Right renal cortex interstitium (tissue), 3 donors: ENCODE data around the gene TRAPPC2L. TPM values are rescaled to one million over a fixed set of nuclear protein-coding genes. Genes with fewer than 3 reads are reported as not detected.

Source experiments
- DNase-seq, 3 donors: peaks; one replicate each; pipeline ENCODE4 v3.0.0-alpha.2; 2013; ENCODE audit warnings: low read depth in 3 of 3, low spot score in 2 of 3
- polyA plus RNA-seq, 3 donors: library from polyadenylated mRNA; unstranded; fragments of 120-200 nt; gene quantifications; one replicate each; pipeline ENCODE4 v1.2.1, GENCODE V29; 2013; ENCODE audit not compliant: insufficient read length in 3 of 3

The TRAPPC2L gene
- polyA plus RNA-seq, 3 donors, result 82.1 to 103 (median 89.1) TPM

DNA sequence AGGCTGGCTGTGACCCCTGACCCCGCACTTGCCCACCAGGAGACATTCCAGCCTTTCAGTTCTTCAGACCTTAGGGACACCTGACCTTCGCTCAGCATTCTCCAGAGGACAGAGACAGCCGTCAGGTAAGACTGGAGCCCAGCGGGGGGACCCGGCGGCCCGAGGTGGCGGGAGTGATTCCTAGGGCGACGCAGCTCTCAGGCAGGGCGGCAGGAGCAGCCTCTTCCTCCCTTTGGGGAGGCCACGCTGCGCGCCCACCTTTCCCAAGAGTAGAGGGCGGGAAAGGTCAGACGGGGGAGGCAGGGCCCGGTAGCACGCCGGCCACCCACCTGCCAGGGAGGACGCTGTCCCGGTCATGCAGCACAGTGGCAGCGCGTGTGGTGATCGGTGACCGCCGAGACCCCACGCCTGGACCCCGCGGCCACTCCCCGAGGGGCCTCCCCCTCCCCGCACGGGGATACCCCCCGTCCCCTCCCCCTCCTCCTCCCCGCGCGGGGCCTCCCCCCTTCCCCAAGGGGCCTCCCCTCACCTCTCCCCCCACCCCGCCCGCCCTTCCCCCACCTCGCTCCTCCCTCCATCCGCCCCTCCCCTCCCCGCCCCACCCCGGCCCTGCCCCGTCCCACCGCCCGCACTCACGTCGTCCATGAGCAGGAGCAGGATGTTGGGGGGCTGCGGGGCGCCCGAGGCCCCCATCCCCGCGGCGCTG is 652 bp upstream of the TRAPPC2L start:
- DNase-seq, result no peak

DNA sequence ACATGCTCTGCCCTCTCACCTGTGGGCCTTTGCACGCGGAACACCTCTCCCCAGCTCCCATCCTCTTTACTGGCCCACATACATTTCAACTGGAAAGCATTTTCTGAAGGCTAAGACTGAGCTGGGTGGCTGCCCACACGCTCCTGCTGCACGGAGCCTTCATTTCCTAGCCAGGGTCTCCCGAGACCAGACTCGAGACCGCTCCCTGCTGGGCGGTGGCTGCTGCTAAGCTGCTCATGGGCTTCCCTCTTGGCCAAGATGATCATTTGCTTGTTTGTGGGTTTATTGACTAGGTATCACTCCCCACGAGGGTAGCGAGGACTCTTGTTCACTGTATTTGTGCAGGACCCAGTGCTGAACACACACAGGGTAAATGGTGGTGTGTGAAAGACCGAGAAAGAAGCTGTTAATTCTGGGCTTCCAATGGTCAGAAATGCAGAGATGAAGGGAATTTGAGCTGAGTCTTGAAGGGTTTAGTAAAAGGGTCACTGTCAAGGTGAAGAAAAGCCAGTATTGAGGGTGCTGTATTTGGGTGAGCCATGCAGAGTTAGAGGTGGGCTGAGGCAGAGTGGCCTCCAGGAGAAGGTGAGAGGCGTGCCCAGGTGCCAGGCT is 907 bp downstream of the TRAPPC2L start:
- DNase-seq, result peak; percentile 29 to 47 (median 35)

GRCh38 chr16:88859381-88860091 is 2.6 kb downstream of the TRAPPC2L start:
- DNase-seq, result no peak

DNA sequence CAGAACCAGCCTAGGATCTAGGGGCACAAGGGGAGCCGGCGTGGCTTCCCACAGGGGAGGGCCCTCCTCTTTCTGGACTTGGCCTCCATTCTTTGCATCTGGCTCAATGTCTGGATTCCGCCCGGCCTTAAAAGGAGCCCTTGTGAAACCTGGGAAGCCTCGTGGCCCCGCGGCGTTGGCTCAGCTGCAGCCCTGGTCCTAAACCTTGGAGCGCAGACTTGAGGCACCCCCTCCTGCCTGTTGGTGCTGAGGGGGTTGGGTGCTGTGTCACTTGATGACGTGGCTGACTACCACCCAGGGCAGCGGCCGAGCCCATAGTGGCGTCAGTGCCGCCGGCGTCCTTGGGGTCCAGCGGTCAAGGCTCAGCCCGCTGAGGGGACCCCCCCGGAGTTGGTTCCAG is 4.4 kb downstream of the TRAPPC2L start:
- DNase-seq, result no peak

DNA sequence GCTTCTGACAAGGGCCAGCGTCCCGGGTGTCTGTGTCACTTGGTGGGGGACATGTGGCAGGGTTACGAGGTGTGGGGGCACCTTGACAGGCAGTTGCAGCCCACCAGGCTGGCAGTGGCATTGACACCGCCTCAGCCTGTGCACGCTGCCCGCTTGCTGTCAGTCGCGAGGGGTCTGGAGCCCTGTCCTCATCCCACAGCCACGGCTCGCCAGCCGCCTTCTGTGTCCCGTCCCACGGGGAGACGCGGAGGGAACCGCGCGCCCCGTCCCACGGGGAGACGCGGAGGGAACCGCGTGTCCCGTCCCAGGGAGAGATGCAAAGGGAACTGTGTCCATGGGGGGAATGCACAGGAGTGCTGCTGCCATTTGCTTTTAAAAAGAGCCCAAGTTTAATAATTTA is 6.0 kb downstream of the TRAPPC2L start:
- DNase-seq, result no peak

DNA sequence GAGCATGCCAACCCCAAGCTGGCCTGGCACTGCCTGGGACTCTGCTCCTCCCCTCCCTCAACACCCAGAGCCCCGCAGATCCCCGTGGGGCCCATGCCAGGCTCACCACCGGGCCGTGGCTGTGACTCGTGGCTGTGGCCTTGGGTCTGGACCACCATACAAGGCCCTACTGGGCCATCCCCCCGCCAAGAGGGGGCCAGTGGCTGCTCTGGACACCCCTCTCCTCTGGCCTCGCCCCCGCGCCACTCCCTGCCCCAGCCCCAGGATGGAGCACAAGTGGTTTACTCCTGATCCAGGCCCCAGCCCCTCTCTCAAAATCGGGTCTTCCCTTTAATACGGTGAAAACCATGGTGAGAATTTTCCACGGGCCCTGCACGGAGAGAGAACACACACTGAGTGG is 6.5 kb downstream of the TRAPPC2L start:
- DNase-seq, result no peak

DNA sequence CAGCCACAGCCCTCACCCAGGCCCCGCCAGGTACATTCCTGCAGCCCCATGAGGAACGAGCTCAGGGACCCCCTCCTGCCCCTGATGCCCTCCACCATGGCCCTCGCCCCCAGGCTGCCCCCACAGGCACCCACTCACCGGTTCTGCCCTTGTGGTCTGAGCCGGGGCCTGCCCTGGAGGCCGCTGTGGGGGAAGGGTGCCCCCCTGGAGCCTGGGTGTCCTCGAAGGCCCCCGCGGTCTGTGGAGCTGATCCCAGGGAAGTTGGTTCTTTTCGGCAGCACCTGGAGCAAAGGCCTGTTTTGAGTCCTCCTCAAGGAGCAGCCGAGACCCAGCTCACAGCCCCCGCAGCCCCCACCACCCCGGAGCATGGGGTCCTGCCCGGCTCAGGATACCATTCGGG is 7.2 kb downstream of the TRAPPC2L start:
- no peak for DNase-seq

GRCh38 chr16:88864521-88864920 is 7.6 kb downstream of the TRAPPC2L start:
- DNase-seq, result no peak

DNA sequence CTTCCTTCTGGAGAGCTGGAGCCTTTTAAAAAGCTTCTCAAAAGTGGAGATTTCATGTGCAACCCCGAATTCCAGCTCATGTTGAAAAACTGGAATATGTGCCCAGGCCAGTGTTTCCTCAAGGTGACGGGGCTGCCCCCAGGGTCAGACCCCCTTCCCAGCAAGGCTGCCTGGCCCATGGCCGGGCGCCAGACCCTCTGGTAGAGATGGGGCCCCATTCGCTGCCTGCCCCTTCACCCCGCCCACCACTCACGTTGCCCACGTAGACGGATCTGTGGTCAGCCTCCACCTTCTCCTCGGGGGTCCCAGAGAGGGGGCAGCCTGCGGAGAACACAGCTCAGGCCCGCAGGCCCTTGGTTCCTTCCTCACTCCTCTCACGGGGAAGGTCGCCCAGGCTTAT is 8.4 kb downstream of the TRAPPC2L start:
- DNase-seq, result no peak

GRCh38 chr16:88865742-88866141 is 8.8 kb downstream of the TRAPPC2L start:
- no peak for DNase-seq

- DNase-seq, result no peak
Measured at GRCh38 chr16:88866151-88866920, 9.4 kb downstream of the TRAPPC2L start, which contains the start of gene PABPN1L. TSS of gene PABPN1L (minus strand) at chr16:88866660. CDS start at chr16:88866606, 54 bp downstream.

- DNase-seq, result no peak
Measured at GRCh38 chr16:88867581-88868246, 10.8 kb downstream of the TRAPPC2L start.

DNA sequence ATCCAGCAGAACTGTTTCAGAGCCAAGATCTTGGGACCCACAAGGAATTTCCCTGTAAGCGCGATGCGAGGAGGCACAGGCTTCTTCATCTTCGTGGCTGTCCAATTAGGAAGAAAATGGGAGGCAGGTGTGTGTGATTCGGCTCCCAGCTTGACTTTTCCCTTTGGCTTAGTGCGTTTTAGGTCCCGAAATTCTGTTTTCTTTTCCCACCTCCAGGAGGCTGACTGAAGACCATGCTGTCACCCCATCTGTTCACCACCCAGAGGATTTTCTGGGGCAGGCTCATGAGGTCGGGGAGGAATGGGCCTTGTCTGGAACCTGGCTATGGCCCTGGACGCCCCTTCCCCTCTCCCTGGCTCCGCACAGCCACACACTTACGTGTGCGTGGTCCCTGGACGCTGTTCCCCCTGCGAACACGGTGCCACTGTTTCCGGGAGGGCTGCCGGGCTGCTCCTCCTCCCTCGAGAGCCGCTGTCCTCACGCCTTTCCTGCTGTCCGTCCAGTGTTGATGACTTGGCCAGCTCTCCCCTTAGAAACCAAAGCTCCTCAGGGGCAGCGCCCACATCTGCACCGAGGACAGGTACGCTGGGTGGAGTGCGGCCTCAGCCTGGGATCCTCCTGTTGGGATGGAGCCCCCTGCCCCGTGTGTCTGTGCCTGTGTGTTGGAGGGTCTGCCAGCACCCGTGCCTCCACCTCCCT is 12.2 kb downstream of the TRAPPC2L start:
- no peak for DNase-seq

- no peak for DNase-seq
Measured at GRCh38 chr16:88869673-88869980, 12.7 kb downstream of the TRAPPC2L start.

GRCh38 chr16:88870608-88871348 is 13.9 kb downstream of the TRAPPC2L start:
- DNase-seq, result no peak

- no peak for DNase-seq
Measured at GRCh38 chr16:88871349-88871702, 14.4 kb downstream of the TRAPPC2L start.

DNA sequence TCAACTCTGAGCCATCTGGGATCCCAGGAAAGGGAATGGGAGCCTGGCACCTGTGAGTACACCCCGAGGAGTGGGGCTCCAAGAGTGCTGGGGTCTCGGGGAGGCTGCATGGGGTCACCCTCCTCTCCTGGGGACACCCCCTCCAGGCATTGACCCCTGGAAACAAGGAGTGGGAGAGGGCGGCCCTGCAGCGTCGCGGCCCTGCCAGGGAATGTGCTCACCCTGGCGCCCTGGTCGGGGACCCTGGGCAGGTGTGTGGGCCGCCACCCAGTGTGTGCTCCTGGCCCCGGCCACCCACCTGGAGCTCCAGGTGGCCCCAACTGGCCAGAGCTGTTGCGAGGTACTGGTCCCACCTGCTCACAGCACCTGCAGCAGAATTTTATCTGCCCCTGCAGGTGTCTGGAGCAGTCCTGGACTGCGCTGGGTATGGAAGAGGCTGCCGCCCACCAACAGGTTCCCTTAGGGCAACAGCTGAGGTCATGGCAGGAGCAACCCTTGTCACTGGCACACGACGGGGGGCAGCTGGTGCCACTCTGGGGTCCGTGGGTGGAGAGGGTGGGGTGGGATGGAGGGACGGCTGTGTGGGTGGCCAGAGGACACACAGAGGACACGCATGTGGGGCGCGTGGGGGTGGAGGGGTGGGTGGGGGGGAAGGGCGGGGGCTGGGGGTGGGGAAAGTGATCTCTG is 14.9 kb downstream of the TRAPPC2L start:
- no peak for DNase-seq

- DNase-seq, result no peak
Measured at GRCh38 chr16:88872650-88873331, 15.9 kb downstream of the TRAPPC2L start.
